Right forelimb (tissue), 1 donor: ENCODE results near the gene ZCRB1.
"Not testable (repeated sequence)": the region's sequence is repeated elsewhere in the genome, so short reads cannot be mapped to it uniquely, and the experiment has no call there.

Experiments
- DNase-seq: peaks from one replicate; pipeline ENCODE4 v3.0.0-alpha.2; 2018

ZCRB1 gene, protein sequence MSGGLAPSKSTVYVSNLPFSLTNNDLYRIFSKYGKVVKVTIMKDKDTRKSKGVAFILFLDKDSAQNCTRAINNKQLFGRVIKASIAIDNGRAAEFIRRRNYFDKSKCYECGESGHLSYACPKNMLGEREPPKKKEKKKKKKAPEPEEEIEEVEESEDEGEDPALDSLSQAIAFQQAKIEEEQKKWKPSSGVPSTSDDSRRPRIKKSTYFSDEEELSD

GRCh38 chr12:42325653-42326474 lies at the start of gene ZCRB1, which contains the start of gene PPHLN1:
TSS of gene ZCRB1 (minus strand) at chr12:42326094. CDS start at chr12:42324102, 1,992 bp downstream.
TSS of gene PPHLN1 (plus strand) at chr12:42326167. CDS start at chr12:42335903, 9,736 bp downstream.
- DNase-seq, result peak; percentile 91

- DNase-seq, result no peak
These were observed 47.8 kb upstream of the ZCRB1 start for GRCh38 chr12:42373669-42374068.

GRCh38 chr12:42372154-42372791 lies 46.4 kb upstream of the ZCRB1 start:
- DNase-seq, result no peak

GRCh38 chr12:42370013-42370412 lies 44.1 kb upstream of the ZCRB1 start:
- DNase-seq, result no peak

GRCh38 chr12:42365486-42365885 lies 39.6 kb upstream of the ZCRB1 start:
- no peak for DNase-seq

- no peak for DNase-seq
These were observed 38.8 kb upstream of the ZCRB1 start for GRCh38 chr12:42364692-42365091.

DNA sequence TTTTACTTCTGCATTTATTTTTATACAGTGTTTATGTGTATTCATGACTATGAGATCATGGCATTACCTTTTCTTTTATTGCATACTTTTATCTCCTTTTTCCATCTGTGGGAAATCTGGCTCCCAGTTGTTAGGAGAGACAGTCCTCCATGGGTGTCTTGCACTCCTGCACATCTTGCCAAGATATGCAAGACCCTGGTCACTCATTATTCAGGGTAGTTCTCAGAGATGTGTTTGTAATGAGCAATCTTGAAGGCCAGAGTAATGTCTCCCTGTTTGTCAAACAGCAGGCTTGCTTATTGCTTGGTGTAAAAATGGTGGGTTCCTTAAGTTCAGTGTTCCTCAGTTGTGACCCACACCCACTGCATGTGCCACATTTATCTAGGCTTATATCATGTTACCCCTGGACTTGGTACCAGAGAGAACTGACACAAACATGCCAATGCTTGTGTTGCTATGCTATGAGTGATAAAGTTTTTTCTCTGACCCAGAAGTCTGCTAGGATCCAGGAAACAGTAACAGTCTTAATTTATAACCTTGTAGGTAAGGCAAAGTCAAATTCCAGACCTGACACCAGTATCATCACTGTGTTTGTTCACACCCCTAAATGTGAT lies 36.9 kb upstream of the ZCRB1 start:
- no peak for DNase-seq

- DNase-seq, result no peak
These were observed 36.2 kb upstream of the ZCRB1 start for GRCh38 chr12:42361909-42362646.

GRCh38 chr12:42360747-42361403 lies 35.0 kb upstream of the ZCRB1 start:
- no peak for DNase-seq

DNA sequence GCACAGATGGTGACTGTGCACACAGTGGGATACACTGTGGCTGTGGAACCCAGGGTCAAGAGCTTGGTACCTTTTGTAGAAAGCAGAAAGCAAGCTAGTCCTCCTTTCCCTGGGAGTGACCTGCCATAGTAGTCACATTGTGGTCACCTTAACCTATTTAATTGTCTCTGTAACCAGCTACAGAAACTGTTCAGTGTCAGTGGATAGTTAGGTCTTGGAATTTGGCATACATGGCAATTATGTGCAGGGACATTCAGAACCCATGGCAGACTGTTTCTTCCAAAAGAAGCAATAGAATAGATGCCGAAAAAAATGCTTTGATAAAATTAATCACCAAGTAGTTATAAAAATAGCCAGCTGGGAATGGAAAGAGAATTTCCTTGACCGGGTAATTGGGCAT lies 30.4 kb upstream of the ZCRB1 start:
- no peak for DNase-seq

GRCh38 chr12:42350021-42350407 lies 24.1 kb upstream of the ZCRB1 start:
- DNase-seq, result not testable (repeated sequence)

DNA sequence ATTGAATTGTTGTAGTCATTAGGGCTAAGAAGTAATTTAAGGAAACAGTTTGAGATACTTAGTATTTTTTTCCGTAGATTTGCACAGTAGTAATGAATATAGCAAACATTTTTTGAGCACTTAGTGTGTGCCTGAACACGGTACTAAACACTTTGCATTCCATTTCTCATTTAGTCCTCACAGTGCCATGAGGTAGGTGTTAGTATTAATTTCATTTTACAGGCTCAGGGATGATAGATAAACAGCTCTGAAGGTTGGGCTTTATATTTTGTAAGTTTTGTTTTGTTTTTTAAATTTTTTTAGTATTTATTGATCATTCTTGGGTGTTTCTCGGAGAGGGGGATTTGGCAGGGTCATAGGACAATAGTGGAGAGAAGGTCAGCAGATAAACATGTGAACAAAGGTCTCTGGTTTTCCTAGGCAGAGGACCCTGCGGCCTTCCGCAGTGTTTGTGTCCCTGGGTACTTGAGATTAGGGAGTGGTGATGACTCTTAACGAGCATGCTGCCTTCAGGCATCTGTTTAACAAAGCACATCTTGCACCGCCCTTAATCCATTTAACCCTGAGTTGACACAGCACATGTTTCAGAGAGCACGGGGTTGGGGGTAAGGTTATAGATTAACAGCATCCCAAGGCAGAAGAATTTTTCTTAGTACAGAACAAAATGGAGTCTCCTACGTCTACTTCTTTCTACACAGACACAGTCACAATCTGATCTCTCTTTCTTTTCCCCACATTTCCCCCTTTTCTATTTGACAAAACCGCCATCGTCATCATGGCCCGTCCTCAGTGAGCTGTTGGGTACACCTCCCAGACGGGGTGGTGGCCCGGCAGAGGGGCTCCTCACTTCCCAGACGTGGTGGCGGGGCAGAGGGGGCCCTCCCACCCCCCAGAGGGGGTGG lies 23.5 kb upstream of the ZCRB1 start:
- not testable (repeated sequence) for DNase-seq

- no peak for DNase-seq
These were observed 20.6 kb upstream of the ZCRB1 start for GRCh38 chr12:42346403-42347002.

- no peak for DNase-seq
These were observed 17.8 kb upstream of the ZCRB1 start for GRCh38 chr12:42343721-42344120.

- DNase-seq, result no peak
These were observed 16.1 kb upstream of the ZCRB1 start for GRCh38 chr12:42342028-42342427.

DNA sequence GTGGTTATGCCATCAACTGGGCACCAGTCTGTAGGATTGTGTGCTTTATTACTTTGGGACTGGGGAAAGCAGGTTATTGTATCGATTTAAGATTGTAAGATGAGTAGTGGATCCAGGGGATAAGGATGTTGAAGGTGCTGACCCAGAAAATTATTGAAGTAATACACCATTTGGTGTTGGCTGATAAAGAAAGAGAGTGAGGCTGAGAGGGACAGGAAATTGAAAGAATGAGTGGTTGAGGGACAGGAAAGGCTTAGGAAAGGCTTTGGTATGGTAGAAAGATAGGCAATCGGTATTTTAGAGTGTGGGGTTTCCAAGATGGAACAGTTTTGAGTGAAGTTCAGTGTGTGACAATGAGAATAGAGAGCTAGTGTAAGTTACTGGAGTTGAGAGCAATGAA lies 12.4 kb upstream of the ZCRB1 start:
- no peak for DNase-seq

DNA sequence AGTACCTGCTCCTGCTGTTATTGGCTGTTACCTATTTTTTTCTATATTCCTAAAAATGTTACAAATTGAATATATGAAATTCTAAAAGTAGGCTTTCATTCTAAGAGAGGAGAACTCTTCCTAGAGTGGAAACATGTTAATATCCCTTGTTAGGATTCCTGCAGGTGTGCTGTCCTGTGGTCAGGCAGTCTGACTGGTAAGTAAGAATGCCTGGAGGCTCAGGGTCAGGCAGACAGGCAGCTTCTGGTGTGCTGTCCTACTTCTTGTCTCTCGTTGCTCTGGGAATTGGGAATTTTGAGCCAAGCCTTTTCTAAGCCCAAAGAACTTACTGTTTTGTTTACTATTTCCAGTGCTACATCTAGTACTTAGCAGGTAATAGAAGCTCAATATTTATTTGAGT lies 10.4 kb upstream of the ZCRB1 start:
- no peak for DNase-seq

GRCh38 chr12:42332301-42333285 lies 6.7 kb upstream of the ZCRB1 start:
- no peak for DNase-seq

GRCh38 chr12:42330097-42330496 lies 4.2 kb upstream of the ZCRB1 start:
- not testable (repeated sequence) for DNase-seq
